Stimulated activated CD8-positive, alpha-beta memory T cell treated with anti-CD3 and anti-CD28 coated beads, Interleukin-15, amount 100 ng/mL, for 48 hours (primary cell): ENCODE data around the gene H2AZ1.
"Not testable (repeated sequence)": the region's sequence is repeated elsewhere in the genome, so short reads cannot be mapped to it uniquely, and the experiment has no call there.

ENCODE experiments used
- DNase-seq, 2 donors: peaks; one replicate each; pipeline ENCODE4 v3.0.0-alpha.2; 2020; ENCODE audit warnings: low read depth in 2 of 2

The H2AZ1 gene

GRCh38 chr4:99949999-99950912, at the start of gene H2AZ1:
Gene H2AZ1 (minus strand): TSS chr4:99950275. CDS start chr4:99950170, 105 bp downstream.
- peak; percentile 94 to 97 for DNase-seq

- no peak for DNase-seq
Measured at GRCh38 chr4:99998062-99998867, 48.2 kb upstream of the H2AZ1 start.

GRCh38 chr4:99991741-99992140, 41.7 kb upstream of the H2AZ1 start:
- no peak for DNase-seq

GRCh38 chr4:99987681-99988080, 37.6 kb upstream of the H2AZ1 start:
- DNase-seq, result no peak

- no peak for DNase-seq
Measured at GRCh38 chr4:99986792-99987191, 36.7 kb upstream of the H2AZ1 start.

GRCh38 chr4:99983289-99983943, 33.3 kb upstream of the H2AZ1 start:
- DNase-seq, result no peak

GRCh38 chr4:99979872-99980271, 29.8 kb upstream of the H2AZ1 start:
- no peak for DNase-seq

GRCh38 chr4:99971453-99972111, 21.5 kb upstream of the H2AZ1 start:
- DNase-seq, result no peak

GRCh38 chr4:99968330-99968729, 18.3 kb upstream of the H2AZ1 start:
- no peak for DNase-seq

GRCh38 chr4:99966692-99967091, 16.6 kb upstream of the H2AZ1 start:
- no peak for DNase-seq

GRCh38 chr4:99965674-99966350, 15.7 kb upstream of the H2AZ1 start:
- DNase-seq, result no peak

GRCh38 chr4:99965173-99965572, 15.1 kb upstream of the H2AZ1 start:
- DNase-seq, result no peak

GRCh38 chr4:99961711-99962110, 11.6 kb upstream of the H2AZ1 start:
- no peak for DNase-seq

GRCh38 chr4:99960648-99961047, 10.6 kb upstream of the H2AZ1 start:
- no peak for DNase-seq

GRCh38 chr4:99958207-99958606, 8.1 kb upstream of the H2AZ1 start:
- not testable (repeated sequence) for DNase-seq

- DNase-seq, result no peak
Measured at GRCh38 chr4:99950913-99951254, 809 bp upstream of the H2AZ1 start.

- peak; percentile 81 to 87 for DNase-seq
Measured at GRCh38 chr4:99949034-99949998, 759 bp downstream of the H2AZ1 start.

GRCh38 chr4:99947608-99948007, 2.5 kb downstream of the H2AZ1 start:
- no peak for DNase-seq

- no peak for DNase-seq
Measured at GRCh38 chr4:99947190-99947578, 2.9 kb downstream of the H2AZ1 start.
